Spleen (tissue), 7 donors: Measurements from ENCODE around the gene NABP1.

Experiments used
- POLR2A ChIP-seq, 3 donors: fragments of 450-650 bp; IDR thresholded peaks; one replicate each; pipeline ENCODE4 v1.5.1; 2017; ENCODE audit warnings: antibody characterized with exemption in 3 of 3, mild to moderate bottlenecking in 1 of 3
- POLR2AphosphoS5 ChIP-seq, 3 donors: sonication (generic); formaldehyde crosslinking; IDR thresholded peaks; one replicate each; pipeline ENCODE4 v1.5.1; 2017; ENCODE audit warnings: antibody characterized with exemption in 3 of 3
- TF ChIP-seq, protein P1 (sequence below), 11 experiments: fragments of 200-600 bp in 7 of 11; fragments of 450-650 bp in 4 of 11; sonication (generic) in 4 of 11; IDR thresholded peaks in 8 of 11; conservative IDR thresholded peaks in 3 of 11; 1 replicate in 7 of 11; 2 replicates in 4 of 11; pipeline versions ENCODE4 v1.4.0 to v1.8.0; 2016 to 2021; ENCODE audit warnings: antibody characterized with exemption in 11 of 11, inconsistent platforms in 4 of 11, mild to moderate bottlenecking in 1 of 11
- donor health status: DM: no; HTN: no; CAD: no; lungs with moderate emphysema.
- donor health status: DM: no; HTN: no; CAD: no.
- donor health status: DM: no; HTN: no; CAD: no.

DNA sequence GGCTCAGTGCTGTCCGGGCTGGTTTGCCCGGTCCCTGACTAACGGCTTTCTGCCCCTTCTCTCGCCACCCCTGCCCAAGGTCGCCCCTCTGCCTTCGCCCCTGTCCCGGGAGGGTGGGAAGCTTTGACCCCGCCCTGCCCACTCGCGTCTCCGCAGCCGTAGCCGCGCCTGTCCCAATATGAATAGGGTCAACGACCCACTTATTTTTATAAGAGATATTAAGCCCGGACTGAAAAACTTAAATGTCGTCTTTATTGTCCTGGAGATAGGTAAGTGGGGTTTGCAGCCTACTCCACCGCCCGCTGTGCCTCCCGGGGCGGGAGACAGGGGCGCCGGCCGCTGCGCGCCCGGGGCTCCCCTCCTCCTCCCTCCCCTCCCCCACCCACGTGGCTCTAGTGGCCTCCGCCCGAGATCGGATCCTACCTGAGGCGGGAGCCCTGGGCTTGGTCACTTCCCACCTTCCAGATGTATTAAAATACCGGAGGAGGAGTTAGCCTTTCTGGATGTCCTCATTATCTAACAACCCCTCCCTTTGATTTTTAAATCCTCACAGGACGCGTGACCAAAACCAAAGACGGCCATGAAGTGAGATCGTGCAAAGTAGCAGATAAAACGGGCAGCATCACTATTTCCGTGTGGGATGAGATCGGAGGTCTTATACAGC, 633 bp downstream of the NABP1 start:
- TF ChIP-seq, protein P1, sequence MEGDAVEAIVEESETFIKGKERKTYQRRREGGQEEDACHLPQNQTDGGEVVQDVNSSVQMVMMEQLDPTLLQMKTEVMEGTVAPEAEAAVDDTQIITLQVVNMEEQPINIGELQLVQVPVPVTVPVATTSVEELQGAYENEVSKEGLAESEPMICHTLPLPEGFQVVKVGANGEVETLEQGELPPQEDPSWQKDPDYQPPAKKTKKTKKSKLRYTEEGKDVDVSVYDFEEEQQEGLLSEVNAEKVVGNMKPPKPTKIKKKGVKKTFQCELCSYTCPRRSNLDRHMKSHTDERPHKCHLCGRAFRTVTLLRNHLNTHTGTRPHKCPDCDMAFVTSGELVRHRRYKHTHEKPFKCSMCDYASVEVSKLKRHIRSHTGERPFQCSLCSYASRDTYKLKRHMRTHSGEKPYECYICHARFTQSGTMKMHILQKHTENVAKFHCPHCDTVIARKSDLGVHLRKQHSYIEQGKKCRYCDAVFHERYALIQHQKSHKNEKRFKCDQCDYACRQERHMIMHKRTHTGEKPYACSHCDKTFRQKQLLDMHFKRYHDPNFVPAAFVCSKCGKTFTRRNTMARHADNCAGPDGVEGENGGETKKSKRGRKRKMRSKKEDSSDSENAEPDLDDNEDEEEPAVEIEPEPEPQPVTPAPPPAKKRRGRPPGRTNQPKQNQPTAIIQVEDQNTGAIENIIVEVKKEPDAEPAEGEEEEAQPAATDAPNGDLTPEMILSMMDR (IDR thresholded peaks at IDR 0.05 in 8 of 11, conservative IDR thresholded peaks at IDR 0.05 in 3 of 11), result peak in 1 of 11 experiments; percentile 18
- TF ChIP-seq POLR2A (IDR thresholded peaks at IDR 0.05) (no peak), POLR2AphosphoS5 (IDR thresholded peaks at IDR 0.05) (no peak)
